RWPE1 (cell line): Measurements from ENCODE around the gene KCNN2.

Source experiments
- CTCF ChIA-PET: fragments of 350-600 bp; sonication (Branson Sonifier 250); formaldehyde crosslinking; extraction: SDS; loops from one replicate; lab custom pipeline; 2021; lab: Yijun Ruan, JAX
- POLR2A ChIA-PET: fragments of 400-600 bp; formaldehyde crosslinking; extraction: SDS; loops from one replicate; lab custom pipeline; 2020; ENCODE audit warnings: antibody characterized with exemption; ENCODE audit not compliant: low non-redundant PET; lab: Yijun Ruan, JAX
- DNase-seq: peaks from one replicate; pipeline ENCODE4 v3.0.0; 2012; ENCODE audit warnings: low spot score
- H3K27ac ChIP-seq: fragments of 450-650 bp; 2 replicates; pipeline ENCODE4 v1.5.1; 2017
- CTCF ChIP-seq: fragments of 450-650 bp; conservative IDR thresholded peaks from 2 replicates; pipeline ENCODE4 v1.5.1; 2017; ENCODE audit warnings: low read depth, mild to moderate bottlenecking

The KCNN2 gene

GRCh38 chr5:114435885-114436299 lies 74.0 kb downstream of the KCNN2 start:
- DNase-seq = no peak
- CTCF ChIA-PET = no interaction called here
- POLR2A ChIA-PET = no interaction called here

DNA sequence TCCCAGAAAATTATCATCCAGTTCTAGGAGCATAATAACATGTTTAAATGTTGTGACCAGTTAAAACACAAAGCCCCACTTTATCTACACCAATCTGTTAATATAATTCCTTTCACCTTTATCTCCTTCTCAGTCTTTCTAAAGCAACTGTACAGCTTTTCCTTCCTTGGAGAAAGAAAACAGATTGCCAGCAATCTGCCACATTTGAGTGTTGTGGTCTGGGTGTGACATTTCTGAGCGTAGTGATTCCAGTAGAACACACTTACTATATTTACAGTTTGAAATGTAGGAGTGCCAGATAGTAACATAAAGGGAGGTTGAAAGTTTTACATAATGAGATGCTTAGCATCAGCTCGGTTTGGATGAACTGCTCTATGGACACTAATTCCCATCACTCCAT lies 76.1 kb downstream of the KCNN2 start:
- no peak overlapping the region for H3K27ac ChIP-seq
- CTCF ChIA-PET = interaction anchor here (0.6 to 0.7 kb wide), 2 partner anchors 11 to 526 kb away, joined by 3 to 7 read pairs; no protein-coding TSS in a partner anchor
- POLR2A ChIA-PET = no interaction called here

More at GRCh38 chr5:114435885-114436299, 74.0 kb downstream of the KCNN2 start:
- TF ChIP-seq CTCF = no peak
- H3K27ac ChIP-seq = no peak overlapping the region

GRCh38 chr5:114438471-114438870 lies 76.6 kb downstream of the KCNN2 start:
- no peak for TF ChIP-seq CTCF
- H3K27ac ChIP-seq = no peak overlapping the region
- ChIA-PET POLR2A (no interaction called here), CTCF (interaction anchor here (0.6 to 1.2 kb wide), 3 partner anchors 12 to 527 kb away, joined by 3 to 4 read pairs (median 3); no protein-coding TSS in a partner anchor)
- DNase-seq = no peak

More for the DNA sequence above, 76.1 kb downstream of the KCNN2 start:
- DNase-seq = no peak
- no peak for TF ChIP-seq CTCF

DNA sequence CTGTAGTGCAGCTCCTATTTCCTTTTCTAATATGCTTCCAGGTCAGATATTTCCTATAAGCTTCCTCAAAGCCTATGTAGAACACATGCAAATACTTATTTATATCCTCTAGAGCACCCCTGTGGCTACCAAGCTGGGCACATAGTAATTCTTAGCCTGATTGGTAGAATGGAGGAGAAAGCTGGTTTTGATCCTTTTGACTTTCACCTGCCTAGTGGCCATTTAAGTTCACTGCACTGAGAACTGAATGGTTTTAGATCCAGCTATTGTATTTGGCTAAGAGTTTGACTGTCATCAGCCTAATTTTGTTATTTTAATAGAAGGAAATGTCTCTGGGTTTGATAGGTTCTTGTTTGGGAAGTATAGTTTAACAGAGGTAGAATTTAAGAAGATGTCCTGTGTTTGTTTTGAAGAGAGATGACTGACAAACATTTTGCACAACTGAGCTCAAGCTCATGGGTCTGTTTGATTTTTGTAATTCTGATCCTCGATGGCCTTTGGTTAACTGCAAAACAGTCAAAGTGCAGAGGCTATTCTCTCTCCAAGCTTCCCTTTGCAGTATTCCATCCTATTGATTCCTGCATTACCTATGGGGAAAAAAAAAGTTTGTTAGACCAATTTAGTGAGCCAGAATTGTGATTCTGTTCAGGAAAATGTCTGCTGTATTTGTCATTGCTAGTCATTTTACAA lies 85.4 kb downstream of the KCNN2 start:
- TF ChIP-seq CTCF = no peak
- no peak overlapping the region for H3K27ac ChIP-seq
- ChIA-PET CTCF (interaction anchor here (0.5 to 0.9 kb wide), 4 partner anchors 13 to 346 kb away, joined by 3 to 8 read pairs (median 4); no protein-coding TSS in a partner anchor), POLR2A (interaction anchor here (0.7 kb wide), 1 partner anchor 14 kb away, joined by 4 read pairs; no protein-coding TSS in a partner anchor)
- DNase-seq = peak; percentile 5

DNA sequence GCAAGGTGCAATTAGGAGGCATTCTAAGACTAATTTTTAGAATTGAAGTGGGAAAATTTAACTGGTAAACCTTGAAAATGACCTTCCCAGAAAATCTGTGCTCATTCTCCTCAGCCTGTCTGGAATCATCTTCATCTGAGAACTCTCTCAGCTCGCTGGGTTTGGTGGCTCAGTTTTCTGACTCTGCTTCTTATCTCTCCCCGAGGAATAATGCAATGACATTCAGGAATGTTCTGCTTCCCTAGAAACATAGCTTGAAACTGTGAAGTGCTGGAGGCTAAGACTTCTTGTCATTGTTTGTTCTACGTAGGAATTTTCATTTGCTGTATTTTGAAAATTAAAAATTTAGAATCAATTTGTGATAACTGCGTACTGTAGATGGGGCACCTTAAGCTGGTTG lies 86.6 kb downstream of the KCNN2 start:
- ChIA-PET CTCF (interaction anchor here (0.5 to 2.5 kb wide), 6 partner anchors 22 to 772 kb away, joined by 3 to 10 read pairs (median 3); no protein-coding TSS in a partner anchor), POLR2A (no interaction called here)
- DNase-seq = no peak
- no peak overlapping the region for H3K27ac ChIP-seq
- TF ChIP-seq CTCF = no peak

- DNase-seq = peak; percentile 74
- no peak overlapping the region for H3K27ac ChIP-seq
- ChIA-PET CTCF (interaction anchor here (0.6 to 2.5 kb wide), 29 partner anchors 8 to 1476 kb away, joined by 3 to 20 read pairs (median 4); no protein-coding TSS in a partner anchor), POLR2A (no interaction called here)
- TF ChIP-seq CTCF = peak; percentile 83
Observed at GRCh38 chr5:114449860-114450421, 88.1 kb downstream of the KCNN2 start.
